PC-3 (cell line): Measurements from ENCODE around the gene SH3BP1. TPM values are rescaled to one million over a fixed set of nuclear protein-coding genes. Genes with fewer than 3 reads are reported as not detected.

Source experiments
- ATAC-seq: fragments of 200-7000 bp; cut with Tn5 transposase; 2 replicates; pipeline ENCODE4 v1.9.1; 2020; ENCODE audit warnings: mild to moderate bottlenecking, moderate library complexity
- BruUV-seq: library from RNA; stranded (reverse); fragments of 400-500 nt; replicated peaks from 2 replicates; lab custom pipeline; 2021; lab: Mats Ljungman, UMichigan
- CTCF ChIA-PET: fragments of 300-600 bp; sonication (Branson Sonifier 250); formaldehyde crosslinking; loops from one replicate; lab custom pipeline; 2022; ENCODE audit warnings: antibody characterized with exemption; lab: Charles Lee
- POLR2A ChIA-PET: fragments of 300-600 bp; sonication (Branson Sonifier 250); formaldehyde crosslinking; loops from one replicate; lab custom pipeline; 2022; ENCODE audit warnings: antibody characterized with exemption; ENCODE audit not compliant: unreplicated experiment; lab: Charles Lee
- DNase-seq: peaks from one replicate; pipeline ENCODE4 v3.0.0-alpha.2; 2015
- H2AFZ ChIP-seq: fragments of 300-600 bp; sonication (generic); 2 replicates; pipeline ENCODE4 v1.6.0; 2016; ENCODE audit warnings: antibody characterized with exemption, low read length
- H3F3A ChIP-seq: fragments of 300-600 bp; sonication (generic); one replicate; pipeline ENCODE4 v1.6.0; 2017; ENCODE audit warnings: antibody characterized with exemption, low read length, control low read depth, mild to moderate bottlenecking; ENCODE audit not compliant: unreplicated experiment
- H3K27ac ChIP-seq: fragments of 300-600 bp; sonication (generic); 2 replicates; pipeline ENCODE4 v1.5.1; 2016; ENCODE audit warnings: mild to moderate bottlenecking, low read length
- H3K27me3 ChIP-seq: fragments of 300-600 bp; sonication (generic); 2 replicates; pipeline ENCODE4 v1.6.1; 2016; ENCODE audit warnings: low read length, mixed read lengths
- H3K36me3 ChIP-seq: fragments of 300-600 bp; sonication (generic); 2 replicates; pipeline ENCODE4 v1.6.1; 2016; ENCODE audit warnings: low read depth, mixed run types, low read length, mixed read lengths
- H3K4me1 ChIP-seq: fragments of 300-600 bp; sonication (generic); 2 replicates; pipeline ENCODE4 v1.5.1; 2016; ENCODE audit warnings: low read length; ENCODE audit not compliant: insufficient read depth
- H3K4me2 ChIP-seq: fragments of 300-600 bp; sonication (generic); 2 replicates; pipeline ENCODE4 v1.6.0; 2016; ENCODE audit warnings: low read length
- H3K4me3 ChIP-seq: fragments of 300-600 bp; sonication (generic); 2 replicates; pipeline ENCODE4 v1.5.1; 2016; ENCODE audit warnings: mild to moderate bottlenecking, low read length, mixed read lengths
- H3K79me2 ChIP-seq: fragments of 300-600 bp; sonication (generic); 2 replicates; pipeline ENCODE4 v1.6.1; 2017; ENCODE audit warnings: low read length, mixed read lengths
- H3K9ac ChIP-seq: fragments of 300-600 bp; sonication (generic); 2 replicates; pipeline ENCODE4 v1.6.0; 2016; ENCODE audit warnings: mild to moderate bottlenecking, low read length
- H3K9me2 ChIP-seq: fragments of 300-600 bp; sonication (generic); replicated peaks from 2 replicates; pipeline ENCODE4 v1.6.1; 2016; ENCODE audit warnings: mixed run types, low read length, mixed read lengths
- H3K9me3 ChIP-seq: fragments of 300-600 bp; sonication (generic); 2 replicates; pipeline ENCODE4 v1.6.1; 2016; ENCODE audit warnings: low read length, mixed read lengths
- H4K20me1 ChIP-seq: fragments of 300-600 bp; sonication (generic); 2 replicates; pipeline ENCODE4 v1.6.1; 2016; ENCODE audit warnings: low read length, mixed read lengths
- CTCF ChIP-seq: fragments of 300-600 bp; sonication (generic); conservative IDR thresholded peaks from 2 replicates; pipeline ENCODE4 v1.5.1; 2017; ENCODE audit warnings: antibody characterized with exemption, low read depth, mild to moderate bottlenecking, low read length
- EZH2 ChIP-seq: fragments of 300-600 bp; sonication (generic); IDR thresholded peaks from one replicate; pipeline ENCODE4 v1.6.1; 2017; ENCODE audit warnings: antibody characterized with exemption, mild to moderate bottlenecking, low read length; ENCODE audit not compliant: unreplicated experiment
- EZH2phosphoT487 ChIP-seq: fragments of 300-600 bp; sonication (generic); IDR thresholded peaks from 2 replicates; pipeline ENCODE4 v1.6.1; 2018; ENCODE audit warnings: mild to moderate bottlenecking, antibody characterized with exemption, low read length, borderline replicate concordance
- intact Hi-C: fragments of 100-400 bp; cut with micrococcal nuclease; formaldehyde crosslinking; loops from 2 replicates; pipeline ENCODE4 v1.9.0; 2023
- total RNA-seq: library from RNA; depleted of rRNA; stranded (reverse); fragments of >200 nt; gene quantifications from 2 replicates; pipeline ENCODE4 v1.2.3, GENCODE V29; 2014

The SH3BP1 gene
- total RNA-seq, 1 experiment from 2014 or later = 18.0 TPM

- peak; percentile 95 for DNase-seq
- intact Hi-C loops = loop anchor here (2.0 kb wide), 1 partner anchor 14 kb away; no protein-coding TSS in a partner anchor
- H3K4me3 ChIP-seq = peak within 1 kb of the TSS; percentile 85
- no peaks in the 10 kb centered on the region for H3K9me3 ChIP-seq
- H2AFZ ChIP-seq = peak within 1 kb of the TSS; percentile 61
- peak within 1 kb of the TSS; percentile 86 for H3K9ac ChIP-seq
- H3K9me2 ChIP-seq = no peaks in the 10 kb centered on the region
- H3K79me2 ChIP-seq = peaks cover 25% of the 10 kb centered on the region
- H3K36me3 ChIP-seq = peaks cover 5% of the 10 kb centered on the region; the same call in 1 of the 2 replicates
- peak within 1 kb of the TSS; percentile 97 for H3K4me2 ChIP-seq
- ChIA-PET POLR2A (interaction anchor here (0.5 to 1.3 kb wide), 5 partner anchors 11 to 169 kb away, joined by 4 to 8 read pairs (median 6); partner anchors contain the start of genes ANKRD54, NOL12 and PDXP), CTCF (interaction anchor here (0.8 to 1.0 kb wide), 2 partner anchors 14 kb away, joined by 3 to 4 read pairs; no protein-coding TSS in a partner anchor)
- no TSS peak for BruUV-seq
- peaks cover 11% of the 10 kb centered on the region for H3K4me1 ChIP-seq
- peak within 1 kb of the TSS; percentile 93 for H3K27ac ChIP-seq
- peaks cover 6% of the 10 kb centered on the region; the same call in 1 of the 2 replicates for H4K20me1 ChIP-seq
- H3F3A ChIP-seq = peaks cover 3% of the 10 kb centered on the region
- TF ChIP-seq EZH2phosphoT487 (no peak), CTCF (no peak)
- ATAC-seq = peak; percentile 84
- no peaks in the 10 kb centered on the region for H3K27me3 ChIP-seq
Observed at GRCh38 chr22:37674951-37675929, 35.8 kb downstream of the SH3BP1 start, which contains the start of gene LGALS1. LGALS1 (plus strand) TSS chr22:37675636; CDS start chr22:37675703, 67 bp downstream.

GRCh38 chr22:37675930-37676735 lies 36.7 kb downstream of the SH3BP1 start:
- H3K4me3 ChIP-seq = peak overlapping the region; percentile 85
- peaks cover 3% of the 10 kb centered on the region for H3F3A ChIP-seq
- H3K36me3 ChIP-seq = peaks cover 5% of the 10 kb centered on the region; the same call in 1 of the 2 replicates
- no peak overlapping the region for H2AFZ ChIP-seq
- peaks cover 6% of the 10 kb centered on the region; the same call in 1 of the 2 replicates for H4K20me1 ChIP-seq
- TF ChIP-seq EZH2phosphoT487 (no peak), CTCF (no peak), EZH2 (no peak)
- peaks cover 25% of the 10 kb centered on the region for H3K79me2 ChIP-seq
- ATAC-seq (peak; percentile 6), DNase-seq (peak; percentile 40)
- H3K4me1 ChIP-seq = peaks cover 12% of the 10 kb centered on the region
- TSS peak; percentile 77 for BruUV-seq
- intact Hi-C loops = loop anchor here (2.0 kb wide), 1 partner anchor 15 kb away; no protein-coding TSS in a partner anchor
- no peaks in the 10 kb centered on the region for H3K27me3 ChIP-seq
- peak overlapping the region; percentile 97 for H3K4me2 ChIP-seq
- peak overlapping the region; percentile 86 for H3K9ac ChIP-seq
- ChIA-PET POLR2A (interaction anchor here (0.5 to 1.3 kb wide), 3 partner anchors 10 to 168 kb away, joined by 4 to 6 read pairs (median 5); partner anchors contain the start of genes ANKRD54 and NOL12), CTCF (interaction anchor here (0.8 kb wide), 1 partner anchor 15 kb away, joined by 4 read pairs; no protein-coding TSS in a partner anchor)
- H3K9me3 ChIP-seq = no peaks in the 10 kb centered on the region
- H3K27ac ChIP-seq = peak overlapping the region; percentile 93
- H3K9me2 ChIP-seq = no peaks in the 10 kb centered on the region
